Measurements from ENCODE around the gene CCDC174.

Gene CCDC174

GRCh38 chr3:14617508-14618023 is 34.0 kb upstream of the CCDC174 start:
- no peak for TF ChIP-seq CTCF (conservative IDR thresholded peaks at IDR 0.05; ENCODE audit: low read depth, low read length)
- no peak overlapping the region for H2AFZ ChIP-seq (ENCODE audit: low read depth)
- no peaks in the 10 kb centered on the region for H3K36me3 ChIP-seq (ENCODE audit: insufficient read depth)
- H3K79me2 ChIP-seq (ENCODE audit: insufficient read depth, low read depth): no peaks in the 10 kb centered on the region
- H3K4me3 ChIP-seq (IDR thresholded peaks at IDR 0.05; ENCODE audit: insufficient read depth, low read depth, low read length): no peak overlapping the region
- H4K20me1 ChIP-seq (ENCODE audit: insufficient read depth): no peaks in the 10 kb centered on the region
- no peaks in the 10 kb centered on the region for H3K4me1 ChIP-seq (ENCODE audit: low read depth, poor library complexity, severe bottlenecking)
- no peaks in the 10 kb centered on the region for H3K27me3 ChIP-seq (ENCODE audit: insufficient read depth, low read depth)
- no peak overlapping the region for H3K27ac ChIP-seq
- H3K9ac ChIP-seq: no peak overlapping the region
- no peak overlapping the region for H3K4me2 ChIP-seq

GRCh38 chr3:14619605-14620004 is 32.0 kb upstream of the CCDC174 start:
- Histone ChIP-seq H3K27me3 (ENCODE audit: insufficient read depth, low read depth) (no peaks in the 10 kb centered on the region), H3K36me3 (ENCODE audit: insufficient read depth) (no peaks in the 10 kb centered on the region), H3K4me1 (ENCODE audit: low read depth, poor library complexity, severe bottlenecking) (no peaks in the 10 kb centered on the region), H4K20me1 (ENCODE audit: insufficient read depth) (no peaks in the 10 kb centered on the region), H3K79me2 (ENCODE audit: insufficient read depth, low read depth) (no peaks in the 10 kb centered on the region), H3K9ac (no peak overlapping the region), H2AFZ (ENCODE audit: low read depth) (no peak overlapping the region), H3K4me2 (no peak overlapping the region), H3K4me3 (IDR thresholded peaks at IDR 0.05; ENCODE audit: insufficient read depth, low read depth, low read length) (no peak overlapping the region), H3K27ac (no peak overlapping the region)
- TF ChIP-seq CTCF (conservative IDR thresholded peaks at IDR 0.05; ENCODE audit: low read depth, low read length): no peak

- no peak overlapping the region for H3K9ac ChIP-seq
Measured at GRCh38 chr3:14620512-14620911, 31.1 kb upstream of the CCDC174 start.

GRCh38 chr3:14621093-14621492 is 30.5 kb upstream of the CCDC174 start:
- H3K4me1 ChIP-seq (ENCODE audit: low read depth, poor library complexity, severe bottlenecking): no peaks in the 10 kb centered on the region
- H3K4me2 ChIP-seq: no peak overlapping the region
- H3K27me3 ChIP-seq (ENCODE audit: insufficient read depth, low read depth): no peaks in the 10 kb centered on the region
- H3K9ac ChIP-seq: no peak overlapping the region
- H3K4me3 ChIP-seq (IDR thresholded peaks at IDR 0.05; ENCODE audit: insufficient read depth, low read depth, low read length): no peak overlapping the region
- H4K20me1 ChIP-seq (ENCODE audit: insufficient read depth): no peaks in the 10 kb centered on the region
- H3K27ac ChIP-seq: no peak overlapping the region
- no peaks in the 10 kb centered on the region for H3K36me3 ChIP-seq (ENCODE audit: insufficient read depth)
- no peak for TF ChIP-seq CTCF (conservative IDR thresholded peaks at IDR 0.05; ENCODE audit: low read depth, low read length)
- no peak overlapping the region for H2AFZ ChIP-seq (ENCODE audit: low read depth)
- H3K79me2 ChIP-seq (ENCODE audit: insufficient read depth, low read depth): no peaks in the 10 kb centered on the region

More at GRCh38 chr3:14620512-14620911, 31.1 kb upstream of the CCDC174 start:
- no peak overlapping the region for H2AFZ ChIP-seq (ENCODE audit: low read depth)
- no peaks in the 10 kb centered on the region for H3K4me1 ChIP-seq (ENCODE audit: low read depth, poor library complexity, severe bottlenecking)
- H4K20me1 ChIP-seq (ENCODE audit: insufficient read depth): no peaks in the 10 kb centered on the region
- no peak overlapping the region for H3K27ac ChIP-seq
- TF ChIP-seq CTCF (conservative IDR thresholded peaks at IDR 0.05; ENCODE audit: low read depth, low read length): no peak
- H3K36me3 ChIP-seq (ENCODE audit: insufficient read depth): no peaks in the 10 kb centered on the region
- H3K27me3 ChIP-seq (ENCODE audit: insufficient read depth, low read depth): no peaks in the 10 kb centered on the region
- no peak overlapping the region for H3K4me2 ChIP-seq
- no peak overlapping the region for H3K4me3 ChIP-seq (IDR thresholded peaks at IDR 0.05; ENCODE audit: insufficient read depth, low read depth, low read length)
- no peaks in the 10 kb centered on the region for H3K79me2 ChIP-seq (ENCODE audit: insufficient read depth, low read depth)
